Stimulated activated CD4-positive, alpha-beta T cell treated with anti-CD3 and anti-CD28 coated beads, Interleukin-4, amount 100 ng/mL, for 24 hours (primary cell): Measurements from ENCODE around the gene PLPPR1.
"Not testable (repeated sequence)": the region's sequence is repeated elsewhere in the genome, so short reads cannot be mapped to it uniquely, and the experiment has no call there.

Source experiments
- DNase-seq: peaks from one replicate; pipeline ENCODE4 v3.0.0-alpha.2; 2020

The PLPPR1 gene

DNA sequence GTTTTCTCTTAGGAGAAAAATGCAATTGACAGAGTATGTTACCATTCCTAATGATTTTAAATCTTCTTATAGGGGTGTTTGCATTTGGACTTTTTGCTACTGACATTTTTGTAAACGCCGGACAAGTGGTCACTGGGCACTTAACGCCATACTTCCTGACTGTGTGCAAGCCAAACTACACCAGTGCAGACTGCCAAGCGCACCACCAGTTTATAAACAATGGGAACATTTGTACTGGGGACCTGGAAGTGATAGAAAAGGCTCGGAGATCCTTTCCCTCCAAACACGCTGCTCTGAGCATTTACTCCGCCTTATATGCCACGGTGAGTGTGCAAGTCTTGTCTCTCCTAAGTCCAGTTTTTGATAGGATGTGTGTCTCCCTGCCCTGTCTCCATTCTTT is 280.6 kb downstream of the PLPPR1 start:
- no peak for DNase-seq

DNA sequence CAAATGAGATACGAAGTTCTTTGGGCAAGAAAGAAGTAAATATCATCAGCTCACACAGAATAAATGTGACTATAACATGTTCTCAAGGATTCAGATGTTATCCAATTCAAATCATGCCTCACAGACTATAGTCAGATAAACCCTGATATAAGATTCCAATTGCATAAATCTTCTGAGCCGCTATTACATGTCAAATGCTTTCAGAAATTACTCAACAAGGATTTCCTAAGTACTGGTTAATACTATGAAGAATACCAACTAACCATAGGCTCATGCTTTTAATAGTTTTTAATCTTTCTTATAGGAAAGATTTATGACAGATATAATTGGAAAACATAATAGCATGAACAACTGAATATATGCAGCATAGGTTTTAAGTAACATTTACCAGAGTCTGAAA is 282.7 kb downstream of the PLPPR1 start:
- DNase-seq, result no peak

DNA sequence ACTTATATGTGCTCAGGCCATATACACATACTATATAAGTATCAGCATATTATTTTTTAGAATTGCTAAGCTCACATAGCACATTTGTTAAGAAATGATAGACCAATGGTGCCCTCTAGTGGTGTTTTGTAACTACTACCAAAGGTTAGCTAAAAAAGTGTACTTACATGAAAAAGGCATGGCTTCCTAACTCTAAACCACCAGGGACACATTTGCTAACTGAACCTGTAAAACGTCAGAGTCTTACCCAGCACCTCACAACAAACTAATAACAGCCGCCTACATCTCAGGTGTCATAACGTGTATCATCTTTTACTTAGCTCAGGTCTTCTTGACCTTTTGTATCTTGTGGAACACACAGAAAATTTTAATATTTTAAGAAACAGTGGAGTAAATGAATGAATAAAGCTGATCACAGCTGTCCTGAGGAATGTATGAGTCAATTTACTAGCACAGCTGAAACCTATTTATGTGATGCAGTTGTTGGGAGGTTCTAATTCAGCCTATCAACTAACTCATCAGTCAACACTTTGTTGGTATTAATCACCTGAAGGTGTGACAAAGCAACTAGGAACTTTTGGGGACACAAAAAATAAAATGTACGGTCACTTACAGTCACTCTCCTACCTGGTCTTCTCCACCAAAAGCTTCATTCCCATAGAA is 283.4 kb downstream of the PLPPR1 start:
- peak; percentile 18 for DNase-seq

DNA sequence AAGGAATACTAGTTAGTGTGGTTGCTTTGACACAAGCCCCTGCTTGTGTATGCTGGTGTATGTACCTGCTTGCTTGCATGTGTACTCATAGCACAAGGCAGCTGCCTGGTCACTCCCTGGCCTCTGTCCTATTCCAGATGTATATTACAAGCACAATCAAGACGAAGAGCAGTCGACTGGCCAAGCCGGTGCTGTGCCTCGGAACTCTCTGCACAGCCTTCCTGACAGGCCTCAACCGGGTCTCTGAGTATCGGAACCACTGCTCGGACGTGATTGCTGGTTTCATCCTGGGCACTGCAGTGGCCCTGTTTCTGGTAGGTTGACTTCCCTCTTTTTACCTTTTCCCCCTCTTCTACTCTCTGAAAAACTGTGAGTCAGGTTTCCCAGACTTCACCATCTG is 284.1 kb downstream of the PLPPR1 start:
- DNase-seq, result no peak

DNA sequence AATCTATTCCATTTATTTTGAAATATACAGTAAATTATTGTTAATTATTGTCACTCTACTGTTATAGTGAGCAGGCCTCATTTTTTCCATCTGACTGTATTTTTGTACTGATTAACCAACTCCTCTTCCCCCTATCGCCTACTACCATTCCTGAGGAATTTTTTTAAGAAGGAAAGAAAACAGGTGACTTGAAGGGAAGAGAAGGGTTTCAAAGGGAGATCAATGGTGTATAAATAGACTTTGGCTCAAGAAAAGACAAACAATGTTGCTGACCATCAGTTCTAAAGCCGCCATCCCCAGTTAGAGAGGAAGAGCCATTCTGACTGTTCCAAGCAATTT is 286.6 kb downstream of the PLPPR1 start:
- no peak for DNase-seq

DNA sequence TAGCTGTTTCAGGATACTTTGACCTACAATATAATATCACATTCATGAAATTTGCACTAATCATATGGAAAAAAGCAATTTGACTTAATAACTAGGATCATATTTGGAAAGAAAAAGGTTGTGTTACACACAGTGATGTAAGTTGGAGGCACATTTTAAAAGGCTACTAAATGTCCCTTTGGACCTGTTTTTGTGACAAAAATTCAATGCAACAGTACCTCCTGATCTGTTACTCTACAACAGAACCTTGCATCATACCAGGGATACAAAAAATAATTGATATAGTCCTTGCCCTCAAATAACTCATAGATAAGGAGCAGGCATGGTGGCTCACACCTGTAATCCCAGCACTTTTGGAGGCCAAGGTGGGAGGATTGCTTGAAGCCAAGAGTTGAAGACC is 289.2 kb downstream of the PLPPR1 start:
- no peak for DNase-seq

DNA sequence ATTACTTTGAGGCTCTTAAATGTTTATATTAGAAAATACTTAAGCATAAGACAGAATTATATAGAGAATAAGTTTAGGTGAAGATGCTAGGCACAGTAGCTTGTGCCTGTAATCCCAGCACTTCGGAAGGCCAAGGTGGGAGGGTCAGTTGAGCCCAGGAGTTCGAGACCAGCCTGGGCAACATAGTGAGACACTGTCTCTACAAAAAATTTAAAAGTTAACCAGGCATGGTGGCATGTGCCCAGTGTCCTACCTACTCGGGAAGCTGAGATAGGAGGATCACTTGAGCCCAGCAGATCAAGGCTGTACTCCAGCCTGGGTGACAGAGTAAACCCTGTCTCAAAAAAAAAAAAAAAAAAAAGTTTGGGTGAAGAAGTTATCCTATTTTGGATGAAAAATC is 294.6 kb downstream of the PLPPR1 start:
- DNase-seq, result no peak

DNA sequence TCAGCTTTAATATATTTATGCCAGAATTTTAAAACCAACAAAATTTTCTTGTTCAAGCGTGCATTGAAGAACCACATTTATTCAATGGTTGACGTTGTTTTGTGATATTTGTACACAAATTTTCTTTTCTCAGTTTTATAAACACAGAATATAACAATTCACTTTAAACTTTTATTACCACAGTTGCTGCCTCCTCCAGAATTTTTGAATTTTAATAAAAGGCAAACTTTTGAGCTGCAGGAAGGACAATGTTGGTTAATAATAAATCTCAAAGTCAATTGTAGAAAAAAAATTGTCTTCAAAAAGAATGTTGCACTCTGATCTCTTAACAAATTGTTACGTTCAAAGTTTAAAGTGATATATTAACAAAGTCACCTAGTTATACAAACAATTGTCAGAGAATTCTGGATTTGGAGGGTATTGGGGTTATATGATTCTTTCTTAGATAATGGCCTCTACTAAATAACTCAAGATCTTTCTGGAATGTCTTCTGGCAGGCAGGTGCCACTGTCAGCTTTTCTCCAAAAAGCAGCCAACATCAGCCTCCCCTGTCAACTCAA is 295.8 kb downstream of the PLPPR1 start:
- DNase-seq, result no peak

DNA sequence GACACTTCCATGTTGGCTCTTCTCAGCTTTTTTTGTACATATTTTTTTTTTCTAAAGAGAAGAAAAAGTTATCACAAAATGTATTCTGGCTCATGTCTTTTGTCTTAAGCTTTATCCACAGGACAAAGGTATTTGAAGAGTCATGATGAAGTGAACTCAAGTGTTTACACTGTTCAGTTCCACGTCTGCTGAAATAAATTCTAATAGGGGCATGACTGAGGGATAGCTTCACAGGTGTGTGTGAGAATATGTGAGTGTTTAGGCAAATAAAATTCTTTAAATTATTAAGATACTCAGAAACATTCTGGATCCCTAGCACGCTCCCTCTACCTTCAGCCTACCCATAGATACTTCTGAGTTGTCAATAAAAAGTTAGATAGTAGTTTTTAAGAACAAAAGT is 296.5 kb downstream of the PLPPR1 start:
- DNase-seq, result no peak

DNA sequence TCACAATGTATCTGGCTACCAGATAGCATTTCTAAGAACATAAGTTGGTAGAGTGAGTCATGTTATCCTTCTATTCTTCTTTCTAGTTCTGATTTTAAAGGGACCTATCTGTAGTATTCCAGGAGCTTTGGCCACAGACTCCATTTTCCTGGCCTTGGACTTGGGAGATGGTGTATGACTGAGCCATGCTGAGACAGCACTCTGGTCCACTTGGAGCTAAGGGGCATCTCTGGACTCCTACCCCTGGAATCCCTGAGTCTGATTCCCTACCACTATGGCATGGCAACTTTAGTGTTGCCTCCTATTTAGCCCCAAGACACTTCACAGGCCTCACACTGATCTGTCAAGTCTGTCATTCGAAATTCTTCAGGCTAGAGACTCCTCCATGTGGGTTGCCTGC is 297.5 kb downstream of the PLPPR1 start:
- DNase-seq, result no peak

DNA sequence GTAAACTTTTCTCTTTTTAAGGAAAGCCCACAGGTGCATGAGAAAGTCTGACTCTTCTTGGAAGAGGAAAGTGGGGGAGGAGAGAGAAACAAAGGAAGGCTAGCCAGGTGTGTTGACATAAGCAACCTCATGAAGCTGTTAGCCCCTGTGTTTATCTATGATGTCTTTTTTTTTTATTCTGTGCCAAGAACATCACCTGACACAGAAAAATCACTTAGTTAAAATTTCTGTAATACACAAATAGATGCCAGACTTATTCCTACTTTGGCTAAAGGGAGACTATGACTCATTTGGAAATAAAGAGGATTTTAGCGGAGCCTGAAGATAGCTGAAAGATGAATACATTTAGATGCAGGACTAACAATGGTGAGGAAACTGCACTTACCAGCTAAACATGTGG is 298.0 kb downstream of the PLPPR1 start:
- DNase-seq, result no peak

DNA sequence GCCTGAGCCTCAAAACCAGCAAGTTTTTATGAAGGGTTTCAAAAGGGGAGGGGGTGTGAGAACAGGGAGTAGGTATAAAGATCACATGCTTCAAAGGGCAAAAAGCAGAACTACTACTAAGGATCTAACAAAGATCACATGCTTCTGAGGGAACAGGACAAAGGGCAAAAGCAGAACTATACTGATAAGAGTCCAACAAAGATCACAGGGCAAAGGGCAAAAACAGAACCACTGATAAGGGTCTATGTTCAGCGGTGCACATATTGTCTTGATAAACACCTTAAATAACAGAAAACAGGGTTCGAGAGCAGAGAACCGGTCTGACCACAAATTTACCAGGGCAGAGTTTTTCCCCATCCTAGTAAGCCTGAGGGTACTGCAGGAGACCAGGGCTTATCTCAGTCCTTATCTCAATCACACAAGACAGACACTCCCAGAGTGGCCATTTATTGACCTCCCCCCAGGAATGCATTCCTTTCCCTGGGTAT is 298.9 kb downstream of the PLPPR1 start:
- not testable (repeated sequence) for DNase-seq

DNA sequence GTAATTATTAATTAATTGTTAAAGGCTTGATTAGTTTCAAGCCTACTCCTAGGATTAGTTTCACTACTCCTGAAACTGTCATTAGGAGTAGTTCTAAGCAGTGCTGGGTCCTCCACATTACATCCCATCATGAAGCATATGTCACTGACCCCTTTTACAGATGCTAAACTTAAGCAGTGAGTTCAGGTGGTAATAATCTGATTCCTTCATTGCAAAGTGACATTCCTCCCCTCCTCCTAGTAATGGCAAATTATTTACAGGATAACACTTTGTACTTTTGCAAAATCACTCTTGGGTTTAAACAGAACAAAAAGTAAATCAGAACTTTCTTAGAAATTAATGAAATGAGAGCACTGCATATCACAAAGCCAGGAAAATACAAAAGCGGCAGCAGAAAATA is 303.8 kb downstream of the PLPPR1 start:
- no peak for DNase-seq

DNA sequence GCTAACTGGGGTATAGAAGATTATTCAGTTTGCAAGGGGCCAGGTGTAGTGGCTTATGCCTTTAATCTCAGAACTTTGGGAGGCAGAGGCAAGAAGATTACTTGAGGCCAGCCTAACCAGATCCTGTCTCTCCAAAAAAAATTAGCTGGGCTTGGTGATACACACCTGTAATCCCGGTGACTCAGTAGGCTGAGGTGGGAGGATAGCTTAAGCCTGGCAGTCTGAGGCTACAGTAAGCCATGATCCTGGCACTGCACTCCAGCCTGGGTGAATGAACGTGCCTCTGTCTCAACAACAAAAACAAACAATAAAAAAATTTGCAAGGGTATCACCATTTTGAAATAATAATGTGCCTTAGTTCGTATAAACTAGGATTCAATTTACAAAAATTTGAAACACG is 305.0 kb downstream of the PLPPR1 start:
- no peak for DNase-seq

DNA sequence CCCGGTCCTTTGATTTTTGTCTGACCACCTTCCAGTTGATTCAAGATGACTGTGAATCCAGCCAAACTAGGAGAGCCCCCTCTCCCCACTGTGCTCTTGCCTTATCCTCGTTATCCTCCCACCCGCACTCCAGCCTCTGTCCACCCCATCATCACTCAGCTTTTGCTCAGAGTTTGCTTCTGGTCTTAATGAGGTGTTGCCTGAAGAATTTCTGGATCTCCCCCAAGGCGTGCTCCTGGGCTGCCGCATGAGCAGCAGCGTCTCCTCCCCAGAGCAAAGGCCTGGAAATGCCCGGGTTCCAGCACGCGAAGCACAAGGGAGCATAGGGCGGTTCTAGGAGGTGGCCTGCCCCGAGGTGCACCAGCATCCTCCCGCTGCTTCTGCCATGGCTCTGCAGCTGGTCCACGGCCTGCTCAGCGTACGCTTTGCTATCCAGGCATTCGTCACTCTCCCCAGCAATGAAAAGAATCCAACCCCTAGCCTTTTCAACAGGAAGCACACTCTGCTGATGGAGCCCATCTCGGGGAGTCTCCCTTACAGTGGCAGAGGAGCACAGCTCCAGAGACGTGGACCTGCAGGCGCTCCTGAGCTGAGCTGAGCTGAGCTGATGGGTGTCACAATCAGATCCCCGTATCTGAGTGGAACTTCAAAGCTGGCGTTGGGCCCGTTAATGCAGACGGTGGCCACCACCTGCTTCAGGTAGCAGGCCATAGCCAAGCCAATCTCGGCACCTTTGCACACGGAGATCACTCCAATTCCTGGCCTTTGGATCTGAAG is 305.6 kb downstream of the PLPPR1 start:
- DNase-seq, result no peak

DNA sequence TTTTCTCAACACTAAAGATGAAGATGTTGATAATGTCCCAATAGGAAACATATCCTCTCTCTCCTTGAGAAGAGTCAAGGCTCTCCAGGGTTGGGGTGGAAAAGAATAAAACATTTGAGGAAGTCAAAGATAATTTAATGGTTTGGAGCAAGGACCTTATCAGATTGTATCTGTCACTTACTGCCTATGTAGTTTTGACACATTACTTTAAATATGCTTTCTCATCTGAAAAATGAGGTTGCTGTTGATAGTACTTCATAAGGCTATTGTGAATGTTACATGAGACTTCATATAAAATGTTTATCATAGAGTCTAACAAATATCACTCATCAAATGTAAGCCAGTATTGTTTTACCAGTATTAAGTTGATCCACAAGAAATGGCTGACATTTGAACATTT is 307.6 kb downstream of the PLPPR1 start:
- DNase-seq, result no peak

DNA sequence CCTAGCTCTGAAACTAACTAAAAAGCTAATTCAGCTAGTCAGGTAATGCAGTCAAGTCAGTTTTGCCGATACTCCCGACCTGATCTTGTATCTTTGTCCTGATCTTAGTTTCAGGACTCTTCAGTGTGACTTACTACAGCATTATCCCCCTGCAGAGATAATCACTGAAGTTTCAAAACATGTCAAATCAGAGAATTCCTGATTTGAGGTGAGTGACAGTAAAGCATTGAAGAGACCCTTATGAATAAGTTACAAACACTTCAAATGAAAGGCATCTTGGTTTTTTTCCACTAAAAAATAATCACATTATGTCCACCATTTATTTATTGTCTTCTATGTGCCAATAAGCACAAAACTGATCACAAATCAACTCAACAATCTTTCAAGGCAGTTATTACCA is 308.7 kb downstream of the PLPPR1 start:
- no peak for DNase-seq

DNA sequence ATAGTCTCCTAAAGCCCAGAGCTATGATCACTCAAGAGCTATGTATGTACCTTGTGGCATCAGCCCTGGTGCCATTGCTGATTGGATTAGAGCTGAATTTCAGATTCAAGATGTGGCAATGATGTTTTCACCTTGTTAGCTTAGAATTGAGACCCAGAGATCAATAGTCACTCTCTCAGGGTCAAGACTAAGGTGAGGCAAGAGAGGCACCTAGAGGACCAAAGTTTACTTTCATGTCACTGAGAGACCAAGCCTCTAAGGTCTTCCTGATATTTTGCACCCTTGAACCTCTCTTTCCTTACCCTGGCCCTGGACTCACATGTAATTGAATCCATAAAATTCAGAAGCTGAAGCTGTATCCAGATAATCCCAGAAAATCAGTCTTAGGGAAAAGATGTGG is 313.4 kb downstream of the PLPPR1 start:
- no peak for DNase-seq

DNA sequence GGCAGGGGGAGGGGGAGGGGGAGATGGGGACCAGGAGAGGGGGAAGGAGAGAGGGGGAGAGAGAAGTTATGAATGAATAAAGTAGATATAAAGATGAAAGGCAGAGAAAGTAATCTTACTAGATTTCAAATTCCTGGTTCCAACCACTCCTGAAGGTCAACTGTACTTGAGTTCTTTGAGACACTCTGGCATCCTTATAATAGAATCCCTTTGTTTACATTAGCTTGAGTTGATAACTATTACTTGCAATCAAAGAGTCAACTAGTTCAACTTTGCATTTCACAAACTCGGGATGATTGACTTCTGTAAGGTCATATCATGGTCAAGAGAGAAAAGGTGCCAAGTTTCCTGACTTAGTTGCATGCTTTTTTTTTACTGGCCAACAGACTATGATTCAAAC is 314.1 kb downstream of the PLPPR1 start:
- no peak for DNase-seq

DNA sequence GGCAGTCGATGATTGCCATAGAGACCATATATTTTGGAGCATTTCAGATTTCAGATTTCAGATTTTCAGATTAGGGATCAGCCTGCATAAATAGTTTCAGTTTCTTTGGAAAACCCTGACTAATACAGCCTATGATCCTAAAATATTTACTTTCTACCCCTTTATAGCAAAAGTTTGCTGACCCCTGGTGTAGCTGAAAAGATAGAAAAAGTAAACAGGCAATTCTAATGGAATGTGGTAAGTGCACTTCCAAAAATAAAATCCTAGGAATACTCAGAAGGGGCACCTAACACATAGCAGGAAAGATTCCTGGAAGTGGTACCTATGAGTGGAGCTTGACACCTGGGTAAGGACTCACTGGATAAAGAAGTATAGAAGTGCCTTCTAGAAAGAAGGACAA is 321.8 kb downstream of the PLPPR1 start:
- no peak for DNase-seq

DNA sequence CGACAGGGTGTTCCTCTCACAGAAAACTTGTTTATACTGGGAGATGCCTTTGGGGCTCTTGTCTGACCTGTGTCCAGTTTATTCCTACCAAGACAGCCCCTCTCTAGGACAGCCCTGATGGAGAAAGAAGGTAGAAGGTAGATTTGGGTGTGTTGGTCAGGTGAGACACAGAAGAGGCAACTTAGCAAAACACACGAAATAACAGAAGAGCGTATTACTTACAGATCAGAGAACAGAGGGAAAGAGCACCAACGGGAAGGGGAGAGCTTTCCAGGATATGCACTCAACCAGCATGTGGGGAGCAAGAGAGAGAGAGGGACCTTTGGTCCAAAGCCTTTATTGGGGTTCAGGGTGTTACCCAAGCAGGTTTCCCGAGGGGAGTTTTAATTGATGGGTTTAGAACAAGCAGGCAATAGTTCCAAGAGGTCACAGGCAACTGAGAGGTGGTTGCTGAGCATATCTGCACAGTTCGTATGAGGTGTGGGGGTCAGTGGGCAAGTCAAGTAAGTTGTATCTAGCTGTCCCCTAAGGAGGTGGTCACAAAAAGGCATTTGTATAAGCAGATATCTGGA is 324.5 kb downstream of the PLPPR1 start:
- no peak for DNase-seq

DNA sequence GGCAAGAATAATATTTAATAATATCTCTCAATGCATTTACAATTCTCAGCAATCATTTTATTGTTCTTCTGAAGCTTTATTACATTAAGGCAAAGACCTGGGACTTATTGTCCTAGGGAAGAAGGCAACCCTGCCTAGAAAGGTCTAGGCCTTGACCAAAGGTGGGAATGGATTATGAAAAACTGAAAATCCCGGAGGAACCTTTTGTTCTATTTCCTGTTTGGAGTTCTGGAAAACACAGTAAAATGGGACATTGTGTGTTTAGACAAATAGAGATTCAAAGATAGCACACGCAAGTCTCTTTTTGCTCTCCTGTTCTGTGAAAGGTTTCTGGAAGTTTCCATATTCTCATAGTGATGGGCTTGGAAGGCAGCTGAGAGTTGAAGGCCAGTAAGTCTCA is 325.2 kb downstream of the PLPPR1 start:
- no peak for DNase-seq

DNA sequence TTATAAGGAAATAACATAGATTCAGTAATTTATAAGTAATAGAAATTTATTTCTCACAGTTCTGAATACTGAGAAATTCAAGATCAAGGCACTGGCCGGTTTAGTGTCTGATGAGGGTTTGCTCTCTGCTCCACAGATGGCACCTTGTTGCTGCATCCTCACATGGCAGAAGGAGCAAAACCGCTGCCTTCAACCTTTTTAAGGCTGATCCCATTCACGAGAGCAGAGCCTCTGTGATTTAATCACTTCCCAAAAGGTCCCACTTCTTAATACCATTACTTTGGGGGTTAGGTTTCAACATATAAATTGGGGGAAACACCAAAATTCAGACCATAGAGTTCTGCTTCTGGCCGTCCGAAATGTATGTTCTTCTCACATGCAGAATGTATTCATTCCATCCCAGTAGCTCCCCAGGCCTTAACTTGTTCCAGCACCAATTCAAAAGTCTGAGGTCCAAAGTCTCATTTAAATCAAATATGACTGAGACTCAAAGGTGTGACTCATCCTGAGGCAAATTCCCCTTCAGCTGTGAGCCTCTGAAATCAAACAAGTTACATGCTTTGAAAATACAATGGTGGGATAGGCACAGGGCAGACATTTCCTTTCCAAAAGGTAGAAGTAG is 325.7 kb downstream of the PLPPR1 start:
- no peak for DNase-seq
